Measurements from ENCODE around the gene TRIM10. TPM values are rescaled to one million over a fixed set of nuclear protein-coding genes. Genes with fewer than 3 reads are reported as not detected.

TRIM10 gene, protein sequence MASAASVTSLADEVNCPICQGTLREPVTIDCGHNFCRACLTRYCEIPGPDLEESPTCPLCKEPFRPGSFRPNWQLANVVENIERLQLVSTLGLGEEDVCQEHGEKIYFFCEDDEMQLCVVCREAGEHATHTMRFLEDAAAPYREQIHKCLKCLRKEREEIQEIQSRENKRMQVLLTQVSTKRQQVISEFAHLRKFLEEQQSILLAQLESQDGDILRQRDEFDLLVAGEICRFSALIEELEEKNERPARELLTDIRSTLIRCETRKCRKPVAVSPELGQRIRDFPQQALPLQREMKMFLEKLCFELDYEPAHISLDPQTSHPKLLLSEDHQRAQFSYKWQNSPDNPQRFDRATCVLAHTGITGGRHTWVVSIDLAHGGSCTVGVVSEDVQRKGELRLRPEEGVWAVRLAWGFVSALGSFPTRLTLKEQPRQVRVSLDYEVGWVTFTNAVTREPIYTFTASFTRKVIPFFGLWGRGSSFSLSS
- total RNA-seq (2022; extraction: Qiagen RNA extraction), result 0.01 TPM in 1 of 5 replicates, not detected in the others

GRCh38 chr6:30160785-30161531 is at the start of gene TRIM10:
TRIM10 (minus strand) TSS chr6:30161211; CDS start chr6:30160858, 353 bp downstream.

DNA sequence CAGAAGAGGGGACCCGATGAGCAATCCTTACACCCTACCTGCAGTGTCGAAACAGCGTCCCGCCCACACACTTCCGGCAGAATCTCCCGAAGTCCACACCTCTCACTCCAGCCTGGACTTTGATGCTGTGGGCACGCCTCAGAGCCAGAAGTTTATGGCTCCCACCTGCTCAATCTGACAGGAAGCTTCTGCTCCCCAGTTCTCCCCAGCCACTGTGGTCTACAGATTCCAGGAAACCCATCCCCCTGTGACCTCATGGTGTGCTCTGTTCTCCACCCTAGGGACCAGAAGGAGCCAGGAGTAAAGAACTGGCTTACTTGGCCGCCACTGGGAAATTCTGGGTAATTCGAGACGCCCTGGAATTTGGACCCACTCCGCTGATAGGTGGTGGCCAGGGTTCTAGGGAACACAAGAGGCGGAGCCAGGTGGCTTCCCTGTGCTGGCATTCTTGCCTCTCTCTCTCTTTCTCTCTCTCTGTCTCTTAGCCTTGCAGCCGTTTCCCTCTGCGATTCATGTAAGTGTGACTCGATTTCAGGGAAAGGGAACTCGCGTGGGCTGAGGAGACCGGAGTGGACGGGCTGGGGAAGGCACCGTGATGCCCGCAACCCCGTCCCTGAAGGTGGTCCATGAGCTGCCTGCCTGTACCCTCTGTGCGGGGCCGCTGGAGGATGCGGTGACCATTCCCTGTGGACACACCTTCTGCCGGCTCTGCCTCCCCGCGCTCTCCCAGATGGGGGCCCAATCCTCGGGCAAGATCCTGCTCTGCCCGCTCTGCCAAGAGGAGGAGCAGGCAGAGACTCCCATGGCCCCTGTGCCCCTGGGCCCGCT is 2.3 kb upstream of the TRIM10 start, which contains the start of gene TRIM15:
Gene TRIM15 (plus strand): TSS at position 457 of the 828 bp plus-strand sequence. CDS start 139 bp downstream, at position 596.

GRCh38 chr6:30135757-30136156 is 25.3 kb downstream of the TRIM10 start, which contains the start of gene TRIM40:
TRIM40 (plus strand) TSS chr6:30136140; CDS start chr6:30137037, 897 bp downstream.

GRCh38 chr6:30113003-30113759 is 47.8 kb downstream of the TRIM10 start, which contains the start of gene TRIM31:
TRIM31 (minus strand) TSS chr6:30113090; CDS start chr6:30112805, 285 bp downstream.

Other genes starting within 250 kb of the TRIM10 start
- 129 to 157 TPM (median 143 TPM) in 5 replicates for gene HLA-A, start 218.7 kb downstream of the TRIM10 start, total RNA-seq (2022; extraction: Qiagen RNA extraction)
- gene POLR1H, start 99.9 kb downstream of the TRIM10 start, total RNA-seq (2022; extraction: Qiagen RNA extraction), result 26.5 to 37.6 TPM (median 32.0 TPM) in 5 replicates
- gene PPP1R11, start 94.0 kb downstream of the TRIM10 start, total RNA-seq (2022; extraction: Qiagen RNA extraction), result 38.3 to 40.0 TPM (median 39.7 TPM) in 5 replicates
- gene RNF39, start 85.4 kb downstream of the TRIM10 start, total RNA-seq (2022; extraction: Qiagen RNA extraction), result 0.03 to 0.06 TPM (median 0.05 TPM) in 4 of 5 replicates, not detected in the other
- gene TRIM31, start 48.1 kb downstream of the TRIM10 start, total RNA-seq (2022; extraction: Qiagen RNA extraction), result 0.58 to 0.82 TPM (median 0.72 TPM) in 5 replicates
- gene TRIM40, start 25.1 kb downstream of the TRIM10 start, total RNA-seq (2022; extraction: Qiagen RNA extraction), result not detected in 5 replicates
- gene TRIM15, start 2.3 kb upstream of the TRIM10 start, total RNA-seq (2022; extraction: Qiagen RNA extraction), result 0.03 to 0.24 TPM in 2 of 5 replicates, not detected in the others
- gene TRIM26, start 52.2 kb upstream of the TRIM10 start, total RNA-seq (2022; extraction: Qiagen RNA extraction), result 25.6 to 28.4 TPM (median 25.9 TPM) in 5 replicates
- gene TRIM39, start 165.7 kb upstream of the TRIM10 start, total RNA-seq (2022; extraction: Qiagen RNA extraction), result 6.3 to 8.6 TPM (median 6.9 TPM) in 5 replicates
- 52.8 to 77.3 TPM (median 67.2 TPM) in 5 replicates for gene RPP21, start 183.9 kb upstream of the TRIM10 start, total RNA-seq (2022; extraction: Qiagen RNA extraction)